Measurements from ENCODE around the gene ARL6IP4.
"Not testable (repeated sequence)": the region's sequence is repeated elsewhere in the genome, so short reads cannot be mapped to it uniquely, and the experiment has no call there.

Gene ARL6IP4

DNA sequence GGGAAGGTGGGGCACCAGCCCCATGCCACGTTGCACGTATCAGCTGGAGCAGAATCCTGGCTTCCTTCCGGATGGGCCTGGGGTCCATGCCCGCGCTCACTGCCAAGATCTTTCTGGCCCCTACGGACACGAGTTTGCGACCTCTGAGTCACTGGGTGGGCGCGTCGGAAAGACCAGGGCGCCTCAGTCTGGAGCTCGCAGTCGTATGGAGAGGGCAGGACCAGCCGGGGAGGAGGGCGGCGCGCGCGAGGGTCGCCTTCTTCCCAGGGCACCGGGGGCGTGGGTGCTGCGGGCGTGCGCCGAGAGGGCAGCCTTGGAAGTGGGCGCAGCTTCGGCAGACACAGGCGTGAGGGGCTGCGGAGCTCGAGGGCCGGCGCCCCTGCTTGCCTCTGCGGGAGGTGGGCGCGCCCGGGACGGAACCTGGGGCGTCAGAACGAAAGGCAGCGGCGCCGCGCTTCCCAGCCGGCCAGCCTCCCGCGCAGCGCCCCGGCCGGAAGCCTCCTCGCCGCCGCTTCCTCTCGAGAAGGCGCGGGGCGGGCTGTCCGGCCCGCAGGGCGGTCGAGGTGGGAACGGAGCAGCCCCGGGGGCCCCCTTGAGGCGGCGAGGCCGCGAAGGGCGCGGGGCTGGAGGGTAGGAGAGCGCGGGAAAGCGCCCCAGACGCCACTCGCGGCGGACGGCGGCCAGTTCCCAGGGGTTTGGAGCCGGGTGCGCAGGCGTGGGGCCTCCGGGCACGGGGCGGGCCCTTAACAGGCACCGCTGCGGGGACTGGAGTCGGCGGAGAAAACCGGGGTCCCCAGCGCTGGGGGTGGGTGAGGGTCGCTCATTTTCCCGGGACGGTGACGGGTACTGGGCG lies at the start of gene ARL6IP4:
Gene ARL6IP4 (plus strand): TSS at position 499 of the 853 bp plus-strand sequence. CDS start 459 bp downstream, outside the sequence.
- Mint-ChIP-seq H3K4me1 (peaks cover 77% of the 10 kb centered on the region), H3K9me3 (no peaks in the 10 kb centered on the region)
- peak; percentile 84 for ATAC-seq

GRCh38 chr12:122932207-122932606 lies 48.3 kb upstream of the ARL6IP4 start:
- Mint-ChIP-seq H3K27ac (no peak overlapping the region), H3K27me3 (no peaks in the 10 kb centered on the region), H3K4me3 (no peak overlapping the region), H3K9me3 (no peaks in the 10 kb centered on the region), H3K4me1 (peaks cover 21% of the 10 kb centered on the region), H3K36me3 (no peaks in the 10 kb centered on the region)
- ATAC-seq: no peak

More for the DNA sequence above, at the start of gene ARL6IP4:
- Mint-ChIP-seq H3K27me3 (no peaks in the 10 kb centered on the region), H3K4me3 (peak within 1 kb of the TSS; percentile 95), H3K27ac (peak within 1 kb of the TSS; percentile 92), H3K36me3 (peaks cover 39% of the 10 kb centered on the region)

DNA sequence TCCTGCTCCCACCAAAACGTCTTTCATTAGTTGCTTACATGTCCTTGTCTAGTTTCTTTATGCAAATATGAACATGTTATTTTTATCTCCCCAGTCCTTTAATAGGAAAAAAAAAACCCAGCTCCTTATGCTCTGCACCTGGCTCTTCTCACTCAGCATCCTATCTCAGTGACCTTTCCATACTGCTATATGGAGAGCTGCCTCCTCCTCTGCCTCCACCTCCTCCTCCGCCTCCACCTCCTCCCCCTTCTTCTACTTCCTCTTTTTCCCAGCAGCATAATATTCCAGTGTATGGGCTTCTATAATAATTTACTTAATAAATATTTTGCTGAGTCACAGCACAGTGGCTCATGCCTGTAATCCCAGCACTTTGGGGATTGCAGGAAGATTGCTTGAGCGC lies 45.8 kb upstream of the ARL6IP4 start:
- H3K9me3 Mint-ChIP-seq: no peaks in the 10 kb centered on the region

DNA sequence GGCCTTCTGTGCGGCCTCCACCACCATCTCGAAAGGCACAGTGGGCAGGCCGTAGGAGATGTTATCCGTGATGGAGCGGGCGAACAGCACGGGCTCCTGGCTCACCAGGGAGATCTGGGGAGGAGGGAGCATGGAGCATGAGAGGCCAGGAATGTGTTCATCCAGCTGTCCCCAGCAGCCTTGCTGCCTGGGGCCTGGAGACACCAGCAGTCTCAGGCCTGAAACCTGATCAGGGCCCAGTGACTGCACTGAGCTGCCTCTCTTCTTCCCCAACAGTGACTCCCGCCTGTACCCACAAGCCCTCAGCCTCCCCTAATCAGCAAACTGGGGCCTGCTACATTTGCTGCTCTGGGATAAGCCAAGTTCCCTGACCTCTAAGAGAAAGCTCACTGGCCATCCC lies 45.2 kb upstream of the ARL6IP4 start:
- H3K4me3 Mint-ChIP-seq: no peak overlapping the region
- no peaks in the 10 kb centered on the region for H3K36me3 Mint-ChIP-seq
- H3K4me1 Mint-ChIP-seq: peaks cover 14% of the 10 kb centered on the region
- peak overlapping the region; percentile 17 for H3K27ac Mint-ChIP-seq
- no peaks in the 10 kb centered on the region for H3K9me3 Mint-ChIP-seq
- ATAC-seq: no peak
- H3K27me3 Mint-ChIP-seq: no peaks in the 10 kb centered on the region

More for the DNA sequence above, 45.8 kb upstream of the ARL6IP4 start:
- H3K4me1 Mint-ChIP-seq: peaks cover 14% of the 10 kb centered on the region
- peak; percentile 55 for ATAC-seq
- H3K36me3 Mint-ChIP-seq: no peaks in the 10 kb centered on the region
- H3K27ac Mint-ChIP-seq: peak overlapping the region; percentile 5
- no peaks in the 10 kb centered on the region for H3K27me3 Mint-ChIP-seq
- no peak overlapping the region for H3K4me3 Mint-ChIP-seq

DNA sequence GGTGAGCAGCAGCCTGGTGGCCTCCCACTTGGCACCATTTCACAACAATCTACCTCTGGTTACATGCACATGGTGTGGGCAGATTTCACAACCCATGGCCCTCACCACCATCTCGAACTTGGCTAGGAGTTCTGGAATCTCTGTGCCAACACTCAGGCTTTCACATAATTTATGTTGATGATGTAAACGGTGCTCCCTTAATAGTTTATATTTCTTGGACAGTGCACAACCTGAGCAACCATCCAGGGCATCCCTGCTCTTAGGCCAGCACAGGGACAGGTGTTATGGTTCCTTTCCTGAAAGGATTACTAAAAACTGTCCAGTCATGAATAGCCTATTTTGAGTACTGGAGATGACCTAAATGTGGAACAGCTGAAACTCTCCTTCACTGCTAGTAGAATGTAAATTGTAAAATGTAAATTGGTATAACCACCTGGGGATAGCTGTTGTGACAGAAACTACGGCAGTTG lies 42.8 kb upstream of the ARL6IP4 start:
- Mint-ChIP-seq H3K9me3 (no peaks in the 10 kb centered on the region), H3K4me3 (no peak overlapping the region), H3K27ac (no peak overlapping the region), H3K27me3 (no peaks in the 10 kb centered on the region), H3K36me3 (no peaks in the 10 kb centered on the region), H3K4me1 (peaks cover 7% of the 10 kb centered on the region)
- ATAC-seq: no peak

DNA sequence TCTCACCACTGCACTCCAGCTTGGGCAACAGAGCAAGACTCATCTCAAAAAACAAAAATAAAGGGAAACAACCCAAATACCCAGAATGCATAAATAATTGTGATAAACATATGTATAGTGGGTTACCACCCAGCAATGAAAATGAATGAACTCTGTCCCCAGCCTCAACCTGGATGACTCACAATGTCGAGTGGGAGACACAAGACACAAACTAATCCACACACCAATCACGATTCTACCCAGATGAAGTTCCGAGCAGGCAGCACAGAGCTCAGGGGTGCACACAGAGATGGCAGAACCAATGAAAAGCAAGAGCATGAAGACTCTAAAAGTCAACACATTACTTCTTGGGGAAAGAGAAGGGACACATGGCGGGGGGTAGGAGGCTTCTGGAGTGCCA lies 41.4 kb upstream of the ARL6IP4 start:
- no peak overlapping the region for H3K4me3 Mint-ChIP-seq
- no peaks in the 10 kb centered on the region for H3K36me3 Mint-ChIP-seq
- no peak for ATAC-seq
- H3K27ac Mint-ChIP-seq: no peak overlapping the region
- no peaks in the 10 kb centered on the region for H3K9me3 Mint-ChIP-seq
- no peaks in the 10 kb centered on the region for H3K27me3 Mint-ChIP-seq
- H3K4me1 Mint-ChIP-seq: peaks cover 20% of the 10 kb centered on the region

- H3K4me3 Mint-ChIP-seq, ATAC-seq, H3K36me3 Mint-ChIP-seq, H3K27me3 Mint-ChIP-seq, H3K27ac Mint-ChIP-seq, H3K9me3 Mint-ChIP-seq: not testable (repeated sequence)
- H3K4me1 Mint-ChIP-seq: peaks cover 28% of the 10 kb centered on the region
These were observed 39.1 kb upstream of the ARL6IP4 start for GRCh38 chr12:122941351-122941750.

DNA sequence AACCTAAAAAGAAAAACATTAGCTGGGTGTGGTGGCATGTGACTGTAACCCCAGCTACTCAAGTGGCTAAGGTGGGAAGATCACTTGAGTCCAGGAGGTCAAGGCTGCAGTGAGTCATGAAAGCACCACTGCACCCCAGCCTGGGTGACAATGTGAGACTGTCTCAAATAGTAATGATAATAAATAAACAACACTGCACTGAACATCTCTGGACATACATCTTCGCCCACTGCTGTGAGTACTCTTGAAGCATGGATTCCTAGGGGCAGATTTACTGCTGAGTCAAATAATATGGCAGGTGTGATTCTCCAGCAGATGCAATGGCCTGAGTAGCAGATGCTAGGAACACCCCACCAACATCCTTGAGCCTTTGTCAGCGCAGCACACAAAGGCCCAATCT lies 37.8 kb upstream of the ARL6IP4 start:
- Mint-ChIP-seq H3K4me3 (no peak overlapping the region), H3K36me3 (no peaks in the 10 kb centered on the region), H3K27me3 (no peaks in the 10 kb centered on the region), H3K27ac (no peak overlapping the region), H3K9me3 (no peaks in the 10 kb centered on the region), H3K4me1 (peaks cover 41% of the 10 kb centered on the region)
- no peak for ATAC-seq

- no peak for ATAC-seq
- Mint-ChIP-seq H3K9me3 (no peaks in the 10 kb centered on the region), H3K27me3 (no peaks in the 10 kb centered on the region), H3K27ac (peak overlapping the region; percentile 33), H3K4me1 (peaks cover 46% of the 10 kb centered on the region), H3K36me3 (no peaks in the 10 kb centered on the region), H3K4me3 (no peak overlapping the region)
These were observed 37.3 kb upstream of the ARL6IP4 start for GRCh38 chr12:122943196-122943595.

GRCh38 chr12:122944605-122945592 lies 35.6 kb upstream of the ARL6IP4 start:
- Mint-ChIP-seq H3K36me3 (no peaks in the 10 kb centered on the region), H3K27ac (peak overlapping the region; percentile 6), H3K27me3 (no peaks in the 10 kb centered on the region), H3K9me3 (no peaks in the 10 kb centered on the region), H3K4me3 (no peak overlapping the region), H3K4me1 (peaks cover 56% of the 10 kb centered on the region)
- ATAC-seq: no peak

DNA sequence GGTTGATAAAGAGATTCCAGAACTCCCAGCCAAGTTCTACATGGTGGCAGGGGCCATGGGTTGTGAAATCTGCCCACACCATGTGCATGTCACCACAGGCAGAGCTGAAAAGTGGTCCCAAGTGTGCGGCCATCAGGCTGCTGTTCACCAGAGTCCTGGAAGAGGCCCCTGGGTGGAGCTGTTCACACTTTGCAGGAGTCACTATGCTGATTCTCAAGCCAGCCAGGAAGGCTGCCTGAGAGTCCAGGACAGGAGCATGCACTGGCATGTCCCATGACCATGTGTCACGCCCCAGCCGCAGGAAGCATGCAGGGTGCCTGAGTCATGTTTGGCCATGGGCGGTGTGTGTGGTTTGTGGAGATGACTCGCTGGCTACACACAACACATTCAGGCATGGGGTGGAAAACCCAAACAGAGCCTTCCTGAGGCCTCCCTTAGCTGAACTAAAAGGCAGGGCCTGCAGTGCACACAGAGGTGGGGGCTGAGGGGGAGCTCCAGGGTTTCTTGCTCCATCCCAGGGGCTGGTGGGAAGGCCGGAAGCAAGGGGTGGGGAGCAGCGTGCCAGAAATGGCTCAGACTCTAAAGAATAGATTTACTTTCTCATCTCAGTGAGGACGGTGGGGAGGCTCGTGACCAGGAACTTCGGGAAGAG lies 33.7 kb upstream of the ARL6IP4 start:
- no peaks in the 10 kb centered on the region for H3K36me3 Mint-ChIP-seq
- peaks cover 63% of the 10 kb centered on the region for H3K4me1 Mint-ChIP-seq
- peak overlapping the region; percentile 74 for H3K27ac Mint-ChIP-seq
- peak overlapping the region; percentile 28 for H3K4me3 Mint-ChIP-seq
- peak; percentile 81 for ATAC-seq
- no peaks in the 10 kb centered on the region for H3K27me3 Mint-ChIP-seq
- H3K9me3 Mint-ChIP-seq: no peaks in the 10 kb centered on the region

- no peaks in the 10 kb centered on the region for H3K27me3 Mint-ChIP-seq
- peak overlapping the region; percentile 28 for H3K4me3 Mint-ChIP-seq
- H3K9me3 Mint-ChIP-seq: no peaks in the 10 kb centered on the region
- peaks cover 69% of the 10 kb centered on the region for H3K4me1 Mint-ChIP-seq
- ATAC-seq: peak; percentile 50
- H3K27ac Mint-ChIP-seq: peak overlapping the region; percentile 74
- no peaks in the 10 kb centered on the region for H3K36me3 Mint-ChIP-seq
These were observed 33.1 kb upstream of the ARL6IP4 start for GRCh38 chr12:122947352-122947792.

DNA sequence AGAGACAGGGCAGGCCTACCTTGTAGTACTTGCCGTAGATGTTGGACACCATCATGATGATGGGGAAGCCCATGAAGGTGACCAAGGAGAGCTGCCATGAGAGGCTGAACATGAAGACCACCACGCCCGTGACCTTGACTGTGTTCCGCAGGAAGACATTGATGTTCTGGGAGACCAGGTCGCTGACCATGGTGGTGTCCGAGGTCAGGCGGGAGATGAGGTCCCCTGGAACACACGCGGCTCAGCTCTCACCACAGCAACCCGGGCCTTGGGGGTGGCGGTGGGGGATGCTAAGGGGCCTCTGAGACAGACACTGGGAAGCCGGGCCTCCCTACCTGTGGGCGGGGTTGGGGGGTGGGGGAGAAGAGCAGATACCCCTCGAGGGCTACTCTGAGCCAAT lies 31.9 kb upstream of the ARL6IP4 start:
- H3K27me3 Mint-ChIP-seq: no peaks in the 10 kb centered on the region
- no peaks in the 10 kb centered on the region for H3K9me3 Mint-ChIP-seq
- no peaks in the 10 kb centered on the region for H3K36me3 Mint-ChIP-seq
- H3K4me1 Mint-ChIP-seq: peaks cover 64% of the 10 kb centered on the region
- peak overlapping the region; percentile 74 for H3K27ac Mint-ChIP-seq
- no peak overlapping the region for H3K4me3 Mint-ChIP-seq
- no peak for ATAC-seq

DNA sequence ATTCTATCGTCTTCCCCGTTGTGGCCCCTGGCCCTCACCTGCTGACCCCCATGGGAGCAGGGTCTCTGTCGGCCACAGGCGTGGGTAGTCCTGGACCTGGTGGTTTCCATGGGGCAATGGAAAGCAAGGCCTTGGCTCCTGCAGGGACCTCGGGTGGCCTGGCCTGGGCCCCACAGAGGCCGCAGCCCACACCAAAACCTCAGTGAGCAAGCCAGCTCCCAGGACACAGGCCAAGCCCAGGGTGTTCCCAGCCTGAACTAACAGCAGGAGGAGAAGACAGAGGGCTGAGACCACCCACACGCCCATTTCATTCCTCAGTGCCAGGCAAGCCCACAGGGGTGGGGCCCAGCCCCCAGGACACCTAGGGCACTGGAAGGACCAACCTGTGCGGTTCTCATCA lies 31.1 kb upstream of the ARL6IP4 start:
- Mint-ChIP-seq H3K27me3 (no peaks in the 10 kb centered on the region), H3K27ac (peak overlapping the region; percentile 32), H3K4me3 (no peak overlapping the region), H3K36me3 (no peaks in the 10 kb centered on the region), H3K9me3 (no peaks in the 10 kb centered on the region), H3K4me1 (peaks cover 56% of the 10 kb centered on the region)
- no peak for ATAC-seq
